ENCODE results near the gene RALGAPB. TPM values are rescaled to one million over a fixed set of nuclear protein-coding genes. Genes with fewer than 3 reads are reported as not detected.

RALGAPB gene
- total and polyA plus RNA-seq, 2 of the 13 experiments (the other 11 are each of a cell fraction or from before 2014, with no cell fraction given), result 17.6 to 30.6 TPM

DNA sequence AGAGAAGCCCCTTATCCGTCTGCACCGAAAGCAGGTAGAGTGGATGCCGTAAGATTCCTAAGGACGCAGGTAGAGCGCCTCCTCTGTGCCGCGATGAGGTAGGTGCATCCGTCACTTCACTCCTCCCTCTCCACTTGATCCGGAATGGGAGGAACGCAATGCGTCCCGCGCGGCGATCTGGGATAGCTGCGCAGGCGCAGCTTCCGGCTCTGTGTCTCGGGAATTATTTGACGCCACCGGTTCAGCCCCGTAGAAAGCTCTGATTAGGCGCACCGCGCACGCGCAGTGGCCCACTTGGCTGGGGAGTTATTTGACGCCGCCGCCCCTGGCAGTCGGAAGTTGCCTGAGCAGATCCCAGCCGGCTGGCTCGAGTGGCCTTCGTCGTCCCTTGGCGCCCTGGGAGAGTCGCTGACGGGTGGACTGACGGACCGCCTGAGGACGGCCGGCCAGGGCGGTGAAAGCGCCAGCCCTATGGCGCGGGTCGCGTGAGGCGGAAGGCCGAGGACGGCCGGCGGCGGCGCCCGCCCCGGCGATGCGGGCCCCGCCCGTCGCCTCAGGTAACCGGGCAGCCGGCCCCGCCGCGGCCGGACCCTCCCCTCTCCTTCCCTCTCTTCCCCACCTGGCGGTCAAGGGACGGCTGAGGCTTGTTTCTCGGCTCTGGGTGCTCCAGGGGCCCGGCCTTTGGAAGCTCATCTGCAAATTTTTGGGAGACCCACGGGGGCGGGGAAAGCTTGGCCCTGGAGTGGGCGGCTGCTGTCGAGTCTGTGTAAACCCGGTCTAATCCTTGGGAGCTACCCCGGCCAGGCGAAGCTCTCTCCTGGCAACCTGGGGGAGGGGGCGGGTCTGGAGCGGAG lies at the start of gene RALGAPB (continued):
- TF ChIP-seq CEBPB (IDR thresholded peaks at IDR 0.05; ENCODE audit: borderline replicate concordance, low read depth, low read length) (no peak), ZSCAN20 (CRISPR knock-in tag; IDR thresholded peaks at IDR 0.05; ENCODE audit: borderline replicate concordance) (peak; percentile 91), ZNF782 (CRISPR knock-in tag; IDR thresholded peaks at IDR 0.05; ENCODE audit: borderline replicate concordance) (peak; percentile 88; the same call in 1 of the 2 replicates), SP140L (CRISPR knock-in tag; IDR thresholded peaks at IDR 0.05; ENCODE audit: borderline replicate concordance) (peak; percentile 92; the same call in 1 of the 2 replicates), ZNF180 (CRISPR knock-in tag; IDR thresholded peaks at IDR 0.05; ENCODE audit: borderline replicate concordance, low read depth) (0 out of 2 replicates have a peak, but pooled peaks have one; percentile 8), HDAC6 (IDR thresholded peaks at IDR 0.05; ENCODE audit: low read depth, low read length) (no peak), SRSF1 (optimal IDR thresholded peaks at IDR 0.05; ENCODE audit: low read depth, low read length) (no peak), ZNF550 (CRISPR knock-in tag; IDR thresholded peaks at IDR 0.05; ENCODE audit: borderline replicate concordance) (no peak), JUN (CRISPR knock-in tag; IDR thresholded peaks at IDR 0.05) (no peak), KMT2B (CRISPR knock-in tag; IDR thresholded peaks at IDR 0.05) (peak; percentile 94), HOXA3 (CRISPR knock-in tag; IDR thresholded peaks at IDR 0.05) (peak; percentile 98), NPAS2 (CRISPR knock-in tag; IDR thresholded peaks at IDR 0.05; ENCODE audit: borderline replicate concordance) (no peak), ARNT (IDR thresholded peaks at IDR 0.05) (no peak), TBX3 (IDR thresholded peaks at IDR 0.05; ENCODE audit: borderline replicate concordance) (no peak), ZFP62 (CRISPR knock-in tag; IDR thresholded peaks at IDR 0.05) (no peak), ZNF83 (CRISPR knock-in tag; IDR thresholded peaks at IDR 0.05; ENCODE audit: borderline replicate concordance) (no peak), SAFB2 (CRISPR knock-in tag; IDR thresholded peaks at IDR 0.05; ENCODE audit: borderline replicate concordance, low read depth) (peak; percentile 96), GPN1 (CRISPR knock-in tag; IDR thresholded peaks at IDR 0.05; ENCODE audit: borderline replicate concordance) (no peak)
- TF ChIP-seq, protein P1, sequence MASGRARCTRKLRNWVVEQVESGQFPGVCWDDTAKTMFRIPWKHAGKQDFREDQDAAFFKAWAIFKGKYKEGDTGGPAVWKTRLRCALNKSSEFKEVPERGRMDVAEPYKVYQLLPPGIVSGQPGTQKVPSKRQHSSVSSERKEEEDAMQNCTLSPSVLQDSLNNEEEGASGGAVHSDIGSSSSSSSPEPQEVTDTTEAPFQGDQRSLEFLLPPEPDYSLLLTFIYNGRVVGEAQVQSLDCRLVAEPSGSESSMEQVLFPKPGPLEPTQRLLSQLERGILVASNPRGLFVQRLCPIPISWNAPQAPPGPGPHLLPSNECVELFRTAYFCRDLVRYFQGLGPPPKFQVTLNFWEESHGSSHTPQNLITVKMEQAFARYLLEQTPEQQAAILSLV (CRISPR knock-in tag; IDR thresholded peaks at IDR 0.05; ENCODE audit: borderline replicate concordance), result peak; percentile 89; the same call in 1 of the 2 replicates
- TF ChIP-seq, protein P2, sequence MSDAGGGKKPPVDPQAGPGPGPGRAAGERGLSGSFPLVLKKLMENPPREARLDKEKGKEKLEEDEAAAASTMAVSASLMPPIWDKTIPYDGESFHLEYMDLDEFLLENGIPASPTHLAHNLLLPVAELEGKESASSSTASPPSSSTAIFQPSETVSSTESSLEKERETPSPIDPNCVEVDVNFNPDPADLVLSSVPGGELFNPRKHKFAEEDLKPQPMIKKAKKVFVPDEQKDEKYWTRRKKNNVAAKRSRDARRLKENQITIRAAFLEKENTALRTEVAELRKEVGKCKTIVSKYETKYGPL (CRISPR knock-in tag; IDR thresholded peaks at IDR 0.05), result no peak; the same call in 1 of the 2 replicates
- TF ChIP-seq, protein P3, sequence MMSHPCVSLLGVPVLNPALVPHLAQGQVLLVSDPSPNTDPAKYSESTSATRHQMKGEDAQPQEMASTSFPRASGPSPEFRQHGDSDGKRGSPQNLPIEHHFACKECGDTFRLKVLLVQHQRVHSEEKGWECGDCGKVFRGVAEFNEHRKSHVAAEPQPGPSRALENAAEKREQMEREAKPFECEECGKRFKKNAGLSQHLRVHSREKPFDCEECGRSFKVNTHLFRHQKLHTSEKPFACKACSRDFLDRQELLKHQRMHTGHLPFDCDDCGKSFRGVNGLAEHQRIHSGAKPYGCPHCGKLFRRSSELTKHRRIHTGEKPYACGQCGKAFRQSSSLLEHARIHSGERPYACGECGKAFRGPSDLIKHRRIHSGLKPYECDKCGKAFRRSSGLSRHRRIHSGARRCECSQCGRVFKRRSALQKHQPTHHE (CRISPR knock-in tag; IDR thresholded peaks at IDR 0.05; ENCODE audit: borderline replicate concordance), result no peak
- TF ChIP-seq, protein P4, sequence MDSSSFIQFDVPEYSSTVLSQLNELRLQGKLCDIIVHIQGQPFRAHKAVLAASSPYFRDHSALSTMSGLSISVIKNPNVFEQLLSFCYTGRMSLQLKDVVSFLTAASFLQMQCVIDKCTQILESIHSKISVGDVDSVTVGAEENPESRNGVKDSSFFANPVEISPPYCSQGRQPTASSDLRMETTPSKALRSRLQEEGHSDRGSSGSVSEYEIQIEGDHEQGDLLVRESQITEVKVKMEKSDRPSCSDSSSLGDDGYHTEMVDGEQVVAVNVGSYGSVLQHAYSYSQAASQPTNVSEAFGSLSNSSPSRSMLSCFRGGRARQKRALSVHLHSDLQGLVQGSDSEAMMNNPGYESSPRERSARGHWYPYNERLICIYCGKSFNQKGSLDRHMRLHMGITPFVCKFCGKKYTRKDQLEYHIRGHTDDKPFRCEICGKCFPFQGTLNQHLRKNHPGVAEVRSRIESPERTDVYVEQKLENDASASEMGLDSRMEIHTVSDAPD (CRISPR knock-in tag; IDR thresholded peaks at IDR 0.05), result no peak
- TF ChIP-seq, protein P5, sequence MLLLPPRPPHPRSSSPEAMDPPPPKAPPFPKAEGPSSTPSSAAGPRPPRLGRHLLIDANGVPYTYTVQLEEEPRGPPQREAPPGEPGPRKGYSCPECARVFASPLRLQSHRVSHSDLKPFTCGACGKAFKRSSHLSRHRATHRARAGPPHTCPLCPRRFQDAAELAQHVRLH (CRISPR knock-in tag; IDR thresholded peaks at IDR 0.05; ENCODE audit: borderline replicate concordance, low read depth), result peak; percentile 85
- TF ChIP-seq, protein P6, sequence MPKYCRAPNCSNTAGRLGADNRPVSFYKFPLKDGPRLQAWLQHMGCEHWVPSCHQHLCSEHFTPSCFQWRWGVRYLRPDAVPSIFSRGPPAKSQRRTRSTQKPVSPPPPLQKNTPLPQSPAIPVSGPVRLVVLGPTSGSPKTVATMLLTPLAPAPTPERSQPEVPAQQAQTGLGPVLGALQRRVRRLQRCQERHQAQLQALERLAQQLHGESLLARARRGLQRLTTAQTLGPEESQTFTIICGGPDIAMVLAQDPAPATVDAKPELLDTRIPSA (CRISPR knock-in tag; IDR thresholded peaks at IDR 0.05; ENCODE audit: borderline replicate concordance), result no peak
